Keratinocyte (primary cell): ENCODE results near the gene ACKR3. TPM values are rescaled to one million over a fixed set of nuclear protein-coding genes. Genes with fewer than 3 reads are reported as not detected.

Experiments
- DNase-seq: peaks from one replicate; pipeline ENCODE4 v3.0.0-alpha.2; 2011; ENCODE audit warnings: low read depth, missing footprints, low spot score
- FAIRE-seq: peaks from 2 replicates; lab custom pipeline; 2011; peaks lifted over from hg19 to GRCh38; lab: Jason Lieb, UNC
- H2AFZ ChIP-seq: 2 replicates; pipeline ENCODE4 v1.6.0; 2012; ENCODE audit warnings: low read length, control low read depth, inconsistent platforms; ENCODE audit not compliant: control insufficient read depth
- H3K27ac ChIP-seq: 2 replicates; pipeline ENCODE4 v1.5.1; 2011; ENCODE audit warnings: low read length; ENCODE audit not compliant: control insufficient read depth, insufficient read depth
- H3K27me3 ChIP-seq: 3 replicates; pipeline ENCODE4 v1.6.0; 2011; ENCODE audit warnings: low read length; ENCODE audit not compliant: control insufficient read depth, insufficient read depth; ENCODE audit errors: extremely low read depth
- H3K36me3 ChIP-seq, 2 experiments: 2 replicates in 1 of 2; 3 replicates in 1 of 2; pipeline ENCODE4 v1.5.1; 2011; ENCODE audit warnings: low read length in 2 of 2, mild to moderate bottlenecking in 1 of 2; ENCODE audit not compliant: control insufficient read depth in 2 of 2, insufficient read depth in 2 of 2; ENCODE audit errors: extremely low read depth in 1 of 2
- H3K4me1 ChIP-seq: 3 replicates; pipeline ENCODE4 v1.5.1; 2011; ENCODE audit warnings: low read length; ENCODE audit not compliant: control insufficient read depth, insufficient read depth; ENCODE audit errors: extremely low read depth
- H3K4me2 ChIP-seq: 3 replicates; pipeline ENCODE4 v1.6.0; 2011; ENCODE audit warnings: low read depth, low read length; ENCODE audit not compliant: control insufficient read depth, insufficient read depth; ENCODE audit errors: extremely low read depth
- H3K4me3 ChIP-seq, 3 experiments: fragments of 200-600 bp in 1 of 3; sonication (generic) in 1 of 3; 2 replicates in 2 of 3; 3 replicates in 1 of 3; pipeline ENCODE4 v1.5.1; 2011 to 2016; ENCODE audit warnings: low read length in 3 of 3, mild to moderate bottlenecking in 3 of 3, control low read depth in 2 of 3, inconsistent platforms in 1 of 3, low read depth in 1 of 3, mixed read lengths in 1 of 3, mixed run types in 1 of 3, moderate library complexity in 1 of 3; ENCODE audit not compliant: control insufficient read depth in 2 of 3, insufficient read depth in 2 of 3; ENCODE audit errors: extremely low read depth in 1 of 3
- H3K79me2 ChIP-seq: 2 replicates; pipeline ENCODE4 v1.6.0; 2012; ENCODE audit warnings: low read length; ENCODE audit not compliant: control insufficient read depth, insufficient read depth
- H3K9ac ChIP-seq: 3 replicates; pipeline ENCODE4 v1.6.0; 2011; ENCODE audit warnings: low read length; ENCODE audit not compliant: control insufficient read depth, insufficient read depth; ENCODE audit errors: extremely low read depth
- H3K9me1 ChIP-seq: 3 replicates; pipeline ENCODE4 v1.6.0; 2011; ENCODE audit warnings: low read length; ENCODE audit not compliant: control insufficient read depth, insufficient read depth; ENCODE audit errors: extremely low read depth
- H3K9me3 ChIP-seq: 2 replicates; pipeline ENCODE4 v1.5.1; 2012; ENCODE audit warnings: low read depth, low read length; ENCODE audit not compliant: control insufficient read depth
- H4K20me1 ChIP-seq: 3 replicates; pipeline ENCODE4 v1.6.0; 2011; ENCODE audit warnings: low read length; ENCODE audit not compliant: control insufficient read depth, insufficient read depth; ENCODE audit errors: extremely low read depth
- EZH2 ChIP-seq: IDR thresholded peaks from one replicate; pipeline ENCODE4 v1.6.1; 2012; ENCODE audit warnings: inconsistent platforms, mild to moderate bottlenecking, low read length, moderate library complexity
- dilution Hi-C: fragments of 300-500 bp; cut with MboI; formaldehyde crosslinking; loops from one replicate; pipeline ENCODE4 v1.7.0; 2020; ENCODE audit warnings: low sequenced_read_pairs; ENCODE audit not compliant: extremely low pct_ligation_motif_present
- polyA plus RNA-seq, 5 experiments: library from polyadenylated mRNA; depleted of rRNA in 3 of 5; stranded (reverse) in 3 of 5; stranded (forward) in 1 of 5; unstranded in 1 of 5; fragments of >200 nt; gene quantifications; 1 replicate in 1 of 5; 2 replicates in 3 of 5; 3 replicates in 1 of 5; pipeline versions ENCODE4 v1.2.1 to v1.2.3, GENCODE V29; 2011 to 2012; ENCODE audit warnings: missing spikeins in 2 of 5, low read depth in 1 of 5, low replicate concordance in 1 of 5
- TF ChIP-seq, protein P1 (sequence below), 3 experiments: IDR thresholded peaks in 1 of 3; conservative IDR thresholded peaks in 1 of 3; optimal IDR thresholded peaks in 1 of 3; 2 replicates in 2 of 3; 3 replicates in 1 of 3; pipeline versions ENCODE3 to v1.5.1; 2011; ENCODE audit warnings: low read length in 3 of 3, mild to moderate bottlenecking in 3 of 3, moderate library complexity in 2 of 3, control low read depth in 1 of 3, inconsistent platforms in 1 of 3; ENCODE audit not compliant: insufficient read depth in 2 of 3; ENCODE audit errors: extremely low read depth in 1 of 3

The ACKR3 gene
- polyA plus RNA-seq, 1 donor (not counting 4 experiments of a cell fraction or from before 2014, with no cell fraction given): 29.4 TPM

DNA sequence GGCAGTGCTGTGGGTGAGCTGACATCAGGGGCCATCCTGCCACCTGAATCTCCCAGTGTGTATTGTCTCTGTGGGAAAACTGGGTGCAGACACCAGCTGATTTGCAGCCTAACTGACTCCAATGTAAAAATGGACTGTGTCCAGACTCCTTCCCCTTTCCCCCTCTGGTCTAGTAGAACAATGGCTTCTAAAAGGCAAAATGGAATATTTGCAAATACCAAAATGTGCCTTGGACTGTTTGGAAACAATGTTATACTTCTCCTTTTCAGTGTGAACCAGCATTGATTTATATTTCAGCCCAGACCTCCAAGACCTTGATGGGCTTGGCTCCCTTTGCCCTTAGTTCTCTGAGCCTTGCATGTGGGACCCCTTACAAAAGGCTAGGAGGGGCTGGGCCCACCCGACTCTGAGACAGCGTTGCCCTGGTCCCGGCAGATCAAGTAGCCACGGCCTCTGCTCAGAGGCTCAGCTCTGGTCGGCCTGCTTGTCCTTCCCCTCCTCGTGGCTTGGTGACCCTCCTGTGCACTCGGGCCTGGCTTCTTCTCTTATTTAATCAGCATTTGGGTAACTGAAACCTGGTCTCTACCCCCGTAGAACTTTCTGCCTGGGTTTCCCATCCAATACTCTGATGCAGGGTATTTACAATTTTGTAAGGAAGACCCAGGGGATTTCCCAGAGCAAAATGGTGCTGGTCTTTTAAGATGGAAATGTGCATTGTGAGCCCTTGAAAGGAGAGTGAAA lies 18.0 kb upstream of the ACKR3 start:
- FAIRE-seq: no peak
- no peak overlapping the region for H3K27ac ChIP-seq
- no peak for TF ChIP-seq EZH2
- TF ChIP-seq, protein P1, sequence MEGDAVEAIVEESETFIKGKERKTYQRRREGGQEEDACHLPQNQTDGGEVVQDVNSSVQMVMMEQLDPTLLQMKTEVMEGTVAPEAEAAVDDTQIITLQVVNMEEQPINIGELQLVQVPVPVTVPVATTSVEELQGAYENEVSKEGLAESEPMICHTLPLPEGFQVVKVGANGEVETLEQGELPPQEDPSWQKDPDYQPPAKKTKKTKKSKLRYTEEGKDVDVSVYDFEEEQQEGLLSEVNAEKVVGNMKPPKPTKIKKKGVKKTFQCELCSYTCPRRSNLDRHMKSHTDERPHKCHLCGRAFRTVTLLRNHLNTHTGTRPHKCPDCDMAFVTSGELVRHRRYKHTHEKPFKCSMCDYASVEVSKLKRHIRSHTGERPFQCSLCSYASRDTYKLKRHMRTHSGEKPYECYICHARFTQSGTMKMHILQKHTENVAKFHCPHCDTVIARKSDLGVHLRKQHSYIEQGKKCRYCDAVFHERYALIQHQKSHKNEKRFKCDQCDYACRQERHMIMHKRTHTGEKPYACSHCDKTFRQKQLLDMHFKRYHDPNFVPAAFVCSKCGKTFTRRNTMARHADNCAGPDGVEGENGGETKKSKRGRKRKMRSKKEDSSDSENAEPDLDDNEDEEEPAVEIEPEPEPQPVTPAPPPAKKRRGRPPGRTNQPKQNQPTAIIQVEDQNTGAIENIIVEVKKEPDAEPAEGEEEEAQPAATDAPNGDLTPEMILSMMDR (optimal IDR thresholded peaks at IDR 0.05 in 1 of 3, IDR thresholded peaks at IDR 0.05 in 1 of 3, conservative IDR thresholded peaks at IDR 0.05 in 1 of 3; ENCODE audit: extremely low read depth in 1 of 3, insufficient read depth in 2 of 3, low read length in 3 of 3): no peak

DNA sequence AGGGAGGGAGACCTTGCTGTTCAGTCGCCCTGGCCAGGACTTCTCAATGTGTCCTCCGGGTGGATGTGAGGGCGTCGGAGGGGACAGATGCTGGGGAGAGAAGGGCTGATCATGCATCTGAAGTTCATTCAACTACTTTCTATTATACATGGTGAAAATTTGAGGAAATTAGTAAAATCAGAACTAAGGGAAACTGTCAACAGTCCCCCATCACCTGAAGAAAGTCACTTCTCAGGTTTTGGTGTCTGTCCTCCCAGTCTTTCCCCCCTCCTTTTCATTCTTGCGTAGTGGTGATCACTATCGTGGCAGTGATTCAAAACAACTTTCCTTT lies 17.4 kb upstream of the ACKR3 start:
- Histone ChIP-seq H2AFZ (no peak overlapping the region), H3K9ac (no peak overlapping the region), H3K79me2 (no peaks in the 10 kb centered on the region), H3K36me3 (no peaks in the 10 kb centered on the region), H4K20me1 (no peaks in the 10 kb centered on the region), H3K4me1 (no peaks in the 10 kb centered on the region), H3K4me2 (no peak overlapping the region), H3K27me3 (no peaks in the 10 kb centered on the region), H3K9me3 (no peaks in the 10 kb centered on the region), H3K4me3 (no peak overlapping the region), H3K9me1 (no peaks in the 10 kb centered on the region), H3K27ac (no peak overlapping the region)
- FAIRE-seq (no peak), DNase-seq (no peak)
- dilution Hi-C loops: no loop called here
- no peak for TF ChIP-seq EZH2
- TF ChIP-seq, protein P1 (optimal IDR thresholded peaks at IDR 0.05 in 1 of 3, IDR thresholded peaks at IDR 0.05 in 1 of 3, conservative IDR thresholded peaks at IDR 0.05 in 1 of 3; ENCODE audit: extremely low read depth in 1 of 3, insufficient read depth in 2 of 3, low read length in 3 of 3): no peak

More for the DNA sequence above, 18.0 kb upstream of the ACKR3 start:
- Histone ChIP-seq H2AFZ (no peak overlapping the region), H3K27me3 (no peaks in the 10 kb centered on the region), H3K9me3 (no peaks in the 10 kb centered on the region), H3K36me3 (no peaks in the 10 kb centered on the region), H3K79me2 (no peaks in the 10 kb centered on the region), H3K9ac (no peak overlapping the region), H3K4me2 (no peak overlapping the region), H3K9me1 (no peaks in the 10 kb centered on the region), H3K4me1 (no peaks in the 10 kb centered on the region), H3K4me3 (no peak overlapping the region), H4K20me1 (no peaks in the 10 kb centered on the region)
- no peak for DNase-seq
- dilution Hi-C loops: no loop called here
